ENCODE data around the gene ADAM11. TPM values are rescaled to one million over a fixed set of nuclear protein-coding genes. Genes with fewer than 3 reads are reported as not detected.

ADAM11 gene
- total RNA-seq, 2 donors from 2014 or later, result 0.41 to 5.7 TPM

GRCh38 chr17:44787271-44787940, 28.6 kb downstream of the ADAM11 start:
- H3K36me3 ChIP-seq, result no peaks in the 10 kb centered on the region
- no peak for TF ChIP-seq CTCF (IDR thresholded peaks at IDR 0.05)
- H3K4me1 ChIP-seq (ENCODE audit: control insufficient read depth in 1 of 2, low read depth in 2 of 2), result peaks cover 6 to 37% of the 10 kb centered on the region in 2 donors
- ATAC-seq (ENCODE audit: insufficient number of reproducible peaks, low FRiP score, low read depth) (no peak), DNase-seq (ENCODE audit: low spot score) (no peak)
- H3K9me3 ChIP-seq, result no peaks in the 10 kb centered on the region
- peak overlapping the region; percentile 50 to 66 for H3K27ac ChIP-seq
- H3K4me3 ChIP-seq, result peak overlapping the region; percentile 16
- H3K27me3 ChIP-seq (replicated peaks; ENCODE audit: insufficient read depth), result no peaks in the 10 kb centered on the region

DNA sequence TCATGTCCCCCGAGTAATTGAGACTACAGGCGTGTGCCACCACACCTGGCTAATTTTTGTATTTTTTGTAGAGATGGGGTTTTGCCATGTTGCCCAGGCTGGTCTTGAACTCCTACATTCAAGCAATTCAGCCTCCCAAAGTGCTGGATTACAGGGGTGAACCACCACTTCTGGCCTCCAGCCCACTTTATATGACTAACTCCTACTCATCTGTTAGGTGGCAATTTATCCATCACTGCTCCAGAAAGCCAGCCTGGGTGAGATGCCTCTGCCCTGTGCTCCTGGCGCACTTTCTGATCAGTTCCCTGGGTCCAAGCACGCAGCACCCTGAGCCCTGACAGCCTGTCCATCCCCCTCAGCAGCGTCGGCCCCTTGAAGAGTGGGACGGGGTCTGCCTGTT, 29.4 kb downstream of the ADAM11 start:
- H3K4me3 ChIP-seq, result no peak overlapping the region
- ATAC-seq (ENCODE audit: insufficient number of reproducible peaks, low FRiP score, low read depth), result no peak
- H3K27me3 ChIP-seq (replicated peaks; ENCODE audit: insufficient read depth), result no peaks in the 10 kb centered on the region
- no peak for DNase-seq (ENCODE audit: low spot score)
- peaks cover 6 to 30% of the 10 kb centered on the region in 2 donors for H3K4me1 ChIP-seq (ENCODE audit: control insufficient read depth in 1 of 2, low read depth in 2 of 2)
- H3K9me3 ChIP-seq, result no peaks in the 10 kb centered on the region
- H3K36me3 ChIP-seq, result no peaks in the 10 kb centered on the region
- no peak for TF ChIP-seq CTCF (IDR thresholded peaks at IDR 0.05)
- H3K27ac ChIP-seq, result peak overlapping the region in 1 of 2 donors; percentile 66

GRCh38 chr17:44792276-44792675, 33.5 kb downstream of the ADAM11 start:
- no peaks in the 10 kb centered on the region for H3K36me3 ChIP-seq
- no peaks in the 10 kb centered on the region for H3K9me3 ChIP-seq
- DNase-seq (ENCODE audit: low spot score), result no peak
- TF ChIP-seq CTCF (IDR thresholded peaks at IDR 0.05), result no peak
- H3K27me3 ChIP-seq (replicated peaks; ENCODE audit: insufficient read depth), result no peaks in the 10 kb centered on the region
- ATAC-seq (ENCODE audit: insufficient number of reproducible peaks, low FRiP score, low read depth), result no peak
- H3K4me1 ChIP-seq (ENCODE audit: control insufficient read depth in 1 of 2, low read depth in 2 of 2), result peaks cover 11 to 45% of the 10 kb centered on the region in 2 donors
- H3K27ac ChIP-seq, result no peak overlapping the region
- no peak overlapping the region for H3K4me3 ChIP-seq

GRCh38 chr17:44793885-44794842, 35.4 kb downstream of the ADAM11 start:
- Histone ChIP-seq H3K9me3 (no peaks in the 10 kb centered on the region), H3K27me3 (replicated peaks; ENCODE audit: insufficient read depth) (no peaks in the 10 kb centered on the region), H3K27ac (peak overlapping the region; percentile 81 to 88), H3K4me1 (ENCODE audit: control insufficient read depth in 1 of 2, low read depth in 2 of 2) (peaks cover 11 to 53% of the 10 kb centered on the region in 2 donors), H3K4me3 (peak overlapping the region; percentile 41), H3K36me3 (no peaks in the 10 kb centered on the region)
- ATAC-seq (ENCODE audit: insufficient number of reproducible peaks, low FRiP score, low read depth), result no peak
- no peak for DNase-seq (ENCODE audit: low spot score)
- TF ChIP-seq CTCF (IDR thresholded peaks at IDR 0.05), result no peak

GRCh38 chr17:44794851-44795413, 36.1 kb downstream of the ADAM11 start:
- Histone ChIP-seq H3K4me1 (ENCODE audit: control insufficient read depth in 1 of 2, low read depth in 2 of 2) (peaks cover 11 to 55% of the 10 kb centered on the region in 2 donors), H3K27ac (peak overlapping the region; percentile 81 to 88), H3K27me3 (replicated peaks; ENCODE audit: insufficient read depth) (no peaks in the 10 kb centered on the region), H3K4me3 (peak overlapping the region; percentile 41), H3K36me3 (no peaks in the 10 kb centered on the region), H3K9me3 (no peaks in the 10 kb centered on the region)
- DNase-seq (ENCODE audit: low spot score) (no peak), ATAC-seq (ENCODE audit: insufficient number of reproducible peaks, low FRiP score, low read depth) (peak; percentile 57)
- TF ChIP-seq CTCF (IDR thresholded peaks at IDR 0.05), result no peak

Data from thoracic aorta (tissue), 2 donors.